ENCODE measurements around the gene ACTL10. TPM values are rescaled to one million over a fixed set of nuclear protein-coding genes. Genes with fewer than 3 reads are reported as not detected.
"Not testable (repeated sequence)": the region's sequence is repeated elsewhere in the genome, so short reads cannot be mapped to it uniquely, and the experiment has no call there.

The ACTL10 gene
- total and polyA plus RNA-seq, 2 of the 13 experiments (the other 11 are each of a cell fraction or from before 2014, with no cell fraction given) = not detected

GRCh38 chr20:33646959-33647602, 19.7 kb upstream of the ACTL10 start:
- H3K9me3 ChIP-seq (ENCODE audit: low read length); BruUV-seq (replicated peaks); H3K27me3 ChIP-seq (ENCODE audit: control insufficient read depth in 1 of 2, insufficient read depth in 2 of 2, low read length in 2 of 2); H3K4me2 ChIP-seq (ENCODE audit: low read depth, low read length); H3K4me3 ChIP-seq (replicated peaks in 1 of 3; ENCODE audit: insufficient read depth in 1 of 3, low read depth in 2 of 3, low read length in 3 of 3); DNase-seq (ENCODE audit: low spot score); FAIRE-seq; H3K9ac ChIP-seq (ENCODE audit: insufficient read depth, low read depth, low read length); H2AFZ ChIP-seq (ENCODE audit: low read length); CTCF ChIA-PET (ENCODE audit: low intra/inter-chr PET ratio, low total read pairs); intact Hi-C loops (cut with micrococcal nuclease; ENCODE audit: unreplicated experiment); H4K20me1 ChIP-seq (ENCODE audit: insufficient read depth, low read length); H3K27ac ChIP-seq (ENCODE audit: extremely low read length, insufficient read depth, low read length); H3K79me2 ChIP-seq (ENCODE audit: insufficient read depth, low read length); ATAC-seq; H3K4me1 ChIP-seq (ENCODE audit: insufficient read depth, low read length): not testable (repeated sequence)
- POLR2A ChIA-PET = interaction anchor here (2.2 kb wide), 1 partner anchor 157 kb away, joined by 8 read pairs; the partner anchor contains the start of gene CBFA2T2
- TF ChIP-seq RBM22 (optimal IDR thresholded peaks at IDR 0.05; ENCODE audit: low read length) (peak; percentile 48), MIER2 (CRISPR knock-in tag; IDR thresholded peaks at IDR 0.05) (peak; percentile 67; the same call in 1 of the 2 replicates), REST (IDR thresholded peaks at IDR 0.05; ENCODE audit: borderline replicate concordance in 1 of 2, low read depth in 1 of 2, low read length in 2 of 2) (peak; percentile 42 to 90), ZBTB4 (CRISPR knock-in tag; IDR thresholded peaks at IDR 0.05; ENCODE audit: borderline replicate concordance) (0 out of 2 replicates have a peak, but pooled peaks have one; percentile 42)
- H3K36me3 ChIP-seq (replicated peaks in 1 of 2; ENCODE audit: control insufficient read depth in 1 of 2, insufficient read depth in 2 of 2, low read length in 2 of 2) = peaks cover 20 to 31% of the 10 kb centered on the region in 2 experiments
- 97% methylated on average over 14 of the region's 14 CpGs for WGBS (ENCODE audit: low lambda C conversion rate)
- in situ Hi-C loops (cut with HindIII; ENCODE audit: extremely low pct_ligation_motif_present, low pct_unique_long_range_greater_than_20kb) = loop anchor here (10.0 kb wide), 1 partner anchor 132 kb away; no protein-coding TSS in a partner anchor
